Stimulated activated naive CD8-positive, alpha-beta T cell treated with anti-CD3 and anti-CD28 coated beads, Interleukin-15, Interleukin-2, amounts not matched to agents 100 U/mL and 50 U/mL, for 24 hours (primary cell): Measurements from ENCODE around the gene VCL.
"Not testable (repeated sequence)": the region's sequence is repeated elsewhere in the genome, so short reads cannot be mapped to it uniquely, and the experiment has no call there.

ENCODE experiments used
- ATAC-seq: fragments of 150-1000 bp; cut with Tn5 transposase; one replicate; pipeline ENCODE4 v1.10.0; 2021
- DNase-seq: peaks from one replicate; pipeline ENCODE4 v3.0.0; 2021

Gene VCL

GRCh38 chr10:74107391-74107790 lies 109.5 kb downstream of the VCL start:
- ATAC-seq (no peak), DNase-seq (no peak)

- DNase-seq (no peak), ATAC-seq (no peak)
Observed at GRCh38 chr10:74109452-74109851, 111.5 kb downstream of the VCL start.

- no peak for DNase-seq
- no peak for ATAC-seq
Observed at GRCh38 chr10:74110120-74110519, 112.2 kb downstream of the VCL start.

GRCh38 chr10:74111799-74112198 lies 113.9 kb downstream of the VCL start:
- ATAC-seq: no peak

GRCh38 chr10:74113546-74113945 lies 115.6 kb downstream of the VCL start:
- ATAC-seq: no peak

More at GRCh38 chr10:74111799-74112198, 113.9 kb downstream of the VCL start:
- DNase-seq: no peak

GRCh38 chr10:74114041-74114448 lies 116.1 kb downstream of the VCL start:
- no peak for DNase-seq
- ATAC-seq: no peak

More at GRCh38 chr10:74113546-74113945, 115.6 kb downstream of the VCL start:
- DNase-seq: no peak

GRCh38 chr10:74117738-74118137 lies 119.8 kb downstream of the VCL start:
- ATAC-seq: peak; percentile 36
- DNase-seq: no peak

GRCh38 chr10:74118804-74119203 lies 120.9 kb downstream of the VCL start:
- DNase-seq (no peak), ATAC-seq (no peak)

- no peak for ATAC-seq
- DNase-seq: no peak
Observed at GRCh38 chr10:74120911-74121310, 123.0 kb downstream of the VCL start.

- DNase-seq: no peak
- no peak for ATAC-seq
Observed at GRCh38 chr10:74121368-74121767, 123.5 kb downstream of the VCL start.

GRCh38 chr10:74122060-74122459 lies 124.1 kb downstream of the VCL start:
- no peak for ATAC-seq

GRCh38 chr10:74123081-74123480 lies 125.2 kb downstream of the VCL start:
- no peak for DNase-seq

More at GRCh38 chr10:74122060-74122459, 124.1 kb downstream of the VCL start:
- no peak for DNase-seq

GRCh38 chr10:74133923-74134820 lies 136.3 kb downstream of the VCL start:
- ATAC-seq (no peak), DNase-seq (no peak)

More at GRCh38 chr10:74123081-74123480, 125.2 kb downstream of the VCL start:
- ATAC-seq: no peak

- no peak for ATAC-seq
- DNase-seq: no peak
Observed at GRCh38 chr10:74135452-74135851, 137.5 kb downstream of the VCL start.

GRCh38 chr10:74137992-74138391 lies 140.1 kb downstream of the VCL start:
- no peak for ATAC-seq
- no peak for DNase-seq

- ATAC-seq, DNase-seq: not testable (repeated sequence)
Observed at GRCh38 chr10:74138596-74138995, 140.7 kb downstream of the VCL start.

- no peak for DNase-seq
- ATAC-seq: no peak
Observed at GRCh38 chr10:74139981-74140380, 142.1 kb downstream of the VCL start.

- ATAC-seq: no peak
- DNase-seq: no peak
Observed at GRCh38 chr10:74140553-74140952, 142.6 kb downstream of the VCL start.

- DNase-seq: no peak
- ATAC-seq: no peak
Observed at GRCh38 chr10:74145133-74145532, 147.2 kb downstream of the VCL start.

- ATAC-seq: not testable (repeated sequence)
Observed at GRCh38 chr10:74146980-74147379, 149.1 kb downstream of the VCL start.

GRCh38 chr10:74150204-74150989 lies 152.5 kb downstream of the VCL start, which contains the start of gene AP3M1:
Gene AP3M1 (minus strand): TSS chr10:74150828. CDS start chr10:74138379, 12,449 bp downstream.
- ATAC-seq (peak; percentile 56), DNase-seq (peak; percentile 80)

More at GRCh38 chr10:74146980-74147379, 149.1 kb downstream of the VCL start:
- not testable (repeated sequence) for DNase-seq

- DNase-seq (peak; percentile 100), ATAC-seq (peak; percentile 96)
Observed at GRCh38 chr10:74150990-74151878, 153.3 kb downstream of the VCL start, which contains the start of gene ADK. Gene ADK (plus strand): TSS chr10:74151221. CDS start chr10:74151279, 58 bp downstream.
